ENCODE results near the gene NPAT. TPM values are rescaled to one million over a fixed set of nuclear protein-coding genes. Genes with fewer than 3 reads are reported as not detected.

The NPAT gene
- total RNA-seq, 1 experiment from 2014 or later = 16.6 TPM

DNA sequence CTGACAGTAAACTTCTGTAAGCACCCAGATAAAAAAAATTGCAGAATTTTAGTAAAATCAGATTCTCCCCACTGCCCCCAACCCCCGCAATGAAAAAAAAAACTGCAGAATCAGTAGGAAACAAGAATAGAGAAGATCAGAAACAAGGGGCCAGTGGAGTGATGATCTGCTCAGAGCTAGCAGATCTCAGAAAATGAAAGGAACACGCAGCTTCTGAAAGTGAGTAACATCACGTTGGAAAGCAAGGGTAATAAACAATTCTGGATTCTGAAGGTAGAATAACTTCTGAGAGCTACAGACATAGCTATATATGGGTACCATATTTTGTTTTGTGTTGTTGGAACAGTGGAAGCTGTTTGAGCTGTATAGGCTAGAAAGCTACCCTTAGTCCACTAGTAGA, 77.8 kb downstream of the NPAT start:
- intact Hi-C loops (cut with micrococcal nuclease; ENCODE audit: unreplicated experiment) = no loop called here
- no peak overlapping the region for H3K4me3 ChIP-seq (ENCODE audit: low read depth in 2 of 2, low read length in 2 of 2)
- no peaks in the 10 kb centered on the region for H3K4me1 ChIP-seq (ENCODE audit: control insufficient read depth, insufficient read depth, low read length)
- H3K27ac ChIP-seq (ENCODE audit: low read length) = no peak overlapping the region
- H3K27me3 ChIP-seq (ENCODE audit: control insufficient read depth, insufficient read depth, low read length) = no peaks in the 10 kb centered on the region
- in situ Hi-C loops (cut with HindIII; ENCODE audit: low pct_unique_long_range_greater_than_20kb, low sequenced_read_pairs) = no loop called here
- no peak for TF ChIP-seq TCF7L2 (IDR thresholded peaks at IDR 0.05; ENCODE audit: low read depth, low read length)
- TF ChIP-seq POLR2AphosphoS5 (IDR thresholded peaks at IDR 0.05; ENCODE audit: low read depth, low read length) = no peak
- TF ChIP-seq, protein P1, sequence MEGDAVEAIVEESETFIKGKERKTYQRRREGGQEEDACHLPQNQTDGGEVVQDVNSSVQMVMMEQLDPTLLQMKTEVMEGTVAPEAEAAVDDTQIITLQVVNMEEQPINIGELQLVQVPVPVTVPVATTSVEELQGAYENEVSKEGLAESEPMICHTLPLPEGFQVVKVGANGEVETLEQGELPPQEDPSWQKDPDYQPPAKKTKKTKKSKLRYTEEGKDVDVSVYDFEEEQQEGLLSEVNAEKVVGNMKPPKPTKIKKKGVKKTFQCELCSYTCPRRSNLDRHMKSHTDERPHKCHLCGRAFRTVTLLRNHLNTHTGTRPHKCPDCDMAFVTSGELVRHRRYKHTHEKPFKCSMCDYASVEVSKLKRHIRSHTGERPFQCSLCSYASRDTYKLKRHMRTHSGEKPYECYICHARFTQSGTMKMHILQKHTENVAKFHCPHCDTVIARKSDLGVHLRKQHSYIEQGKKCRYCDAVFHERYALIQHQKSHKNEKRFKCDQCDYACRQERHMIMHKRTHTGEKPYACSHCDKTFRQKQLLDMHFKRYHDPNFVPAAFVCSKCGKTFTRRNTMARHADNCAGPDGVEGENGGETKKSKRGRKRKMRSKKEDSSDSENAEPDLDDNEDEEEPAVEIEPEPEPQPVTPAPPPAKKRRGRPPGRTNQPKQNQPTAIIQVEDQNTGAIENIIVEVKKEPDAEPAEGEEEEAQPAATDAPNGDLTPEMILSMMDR (IDR thresholded peaks at IDR 0.05) = no peak
- TF ChIP-seq SIN3A (IDR thresholded peaks at IDR 0.05; ENCODE audit: borderline replicate concordance, insufficient read depth, low read depth, low read length) = no peak
- TF ChIP-seq, protein P2, sequence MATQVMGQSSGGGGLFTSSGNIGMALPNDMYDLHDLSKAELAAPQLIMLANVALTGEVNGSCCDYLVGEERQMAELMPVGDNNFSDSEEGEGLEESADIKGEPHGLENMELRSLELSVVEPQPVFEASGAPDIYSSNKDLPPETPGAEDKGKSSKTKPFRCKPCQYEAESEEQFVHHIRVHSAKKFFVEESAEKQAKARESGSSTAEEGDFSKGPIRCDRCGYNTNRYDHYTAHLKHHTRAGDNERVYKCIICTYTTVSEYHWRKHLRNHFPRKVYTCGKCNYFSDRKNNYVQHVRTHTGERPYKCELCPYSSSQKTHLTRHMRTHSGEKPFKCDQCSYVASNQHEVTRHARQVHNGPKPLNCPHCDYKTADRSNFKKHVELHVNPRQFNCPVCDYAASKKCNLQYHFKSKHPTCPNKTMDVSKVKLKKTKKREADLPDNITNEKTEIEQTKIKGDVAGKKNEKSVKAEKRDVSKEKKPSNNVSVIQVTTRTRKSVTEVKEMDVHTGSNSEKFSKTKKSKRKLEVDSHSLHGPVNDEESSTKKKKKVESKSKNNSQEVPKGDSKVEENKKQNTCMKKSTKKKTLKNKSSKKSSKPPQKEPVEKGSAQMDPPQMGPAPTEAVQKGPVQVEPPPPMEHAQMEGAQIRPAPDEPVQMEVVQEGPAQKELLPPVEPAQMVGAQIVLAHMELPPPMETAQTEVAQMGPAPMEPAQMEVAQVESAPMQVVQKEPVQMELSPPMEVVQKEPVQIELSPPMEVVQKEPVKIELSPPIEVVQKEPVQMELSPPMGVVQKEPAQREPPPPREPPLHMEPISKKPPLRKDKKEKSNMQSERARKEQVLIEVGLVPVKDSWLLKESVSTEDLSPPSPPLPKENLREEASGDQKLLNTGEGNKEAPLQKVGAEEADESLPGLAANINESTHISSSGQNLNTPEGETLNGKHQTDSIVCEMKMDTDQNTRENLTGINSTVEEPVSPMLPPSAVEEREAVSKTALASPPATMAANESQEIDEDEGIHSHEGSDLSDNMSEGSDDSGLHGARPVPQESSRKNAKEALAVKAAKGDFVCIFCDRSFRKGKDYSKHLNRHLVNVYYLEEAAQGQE (IDR thresholded peaks at IDR 0.05; ENCODE audit: insufficient read depth in 1 of 2, low read depth in 2 of 2, low read length in 1 of 2) = no peak
- POLR2A ChIA-PET = no interaction called here
- ATAC-seq = no peak
- BruUV-seq (replicated peaks) = no TSS peak
- peaks cover 51% of the 10 kb centered on the region for H3K36me3 ChIP-seq (ENCODE audit: control insufficient read depth, insufficient read depth, low read length)
- H3K9me3 ChIP-seq (ENCODE audit: control insufficient read depth, insufficient read depth, low read depth, low read length) = no peaks in the 10 kb centered on the region
- CTCF ChIA-PET = no interaction called here
- no peak for DNase-seq (ENCODE audit: low read depth, low spot score)

DNA sequence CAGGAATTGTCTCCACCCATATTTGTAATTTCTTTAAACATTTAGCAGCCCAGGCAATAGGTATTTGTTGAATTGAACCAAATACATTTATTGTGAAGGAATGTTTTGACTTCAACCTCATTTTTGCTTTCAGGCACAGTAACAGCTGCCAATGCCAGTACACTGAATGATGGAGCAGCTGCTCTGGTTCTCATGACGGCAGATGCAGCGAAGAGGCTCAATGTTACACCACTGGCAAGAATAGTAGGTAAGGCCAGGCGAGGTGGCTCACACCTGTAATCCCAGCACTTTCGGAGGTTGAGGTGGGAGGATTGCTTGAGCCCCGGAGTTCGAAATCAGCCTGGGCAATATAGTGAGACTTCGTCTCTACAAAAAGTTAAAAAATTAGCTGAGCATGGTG, 80.1 kb downstream of the NPAT start:
- no peak overlapping the region for H3K27ac ChIP-seq (ENCODE audit: low read length)
- POLR2A ChIA-PET = no interaction called here
- BruUV-seq (replicated peaks) = no TSS peak
- no peak overlapping the region for H3K4me3 ChIP-seq (ENCODE audit: low read depth in 2 of 2, low read length in 2 of 2)
- no peak for DNase-seq (ENCODE audit: low read depth, low spot score)
- no peaks in the 10 kb centered on the region for H3K9me3 ChIP-seq (ENCODE audit: control insufficient read depth, insufficient read depth, low read depth, low read length)
- intact Hi-C loops (cut with micrococcal nuclease; ENCODE audit: unreplicated experiment) = no loop called here
- in situ Hi-C loops (cut with HindIII; ENCODE audit: low pct_unique_long_range_greater_than_20kb, low sequenced_read_pairs) = no loop called here
- CTCF ChIA-PET = interaction anchor here (0.5 kb wide), 1 partner anchor 23 kb away, joined by 4 read pairs; no protein-coding TSS in a partner anchor
- no peak for ATAC-seq
- TF ChIP-seq TCF7L2 (IDR thresholded peaks at IDR 0.05; ENCODE audit: low read depth, low read length) = no peak
- no peak for TF ChIP-seq POLR2AphosphoS5 (IDR thresholded peaks at IDR 0.05; ENCODE audit: low read depth, low read length)
- H3K27me3 ChIP-seq (ENCODE audit: control insufficient read depth, insufficient read depth, low read length) = no peaks in the 10 kb centered on the region
- peaks cover 38% of the 10 kb centered on the region for H3K36me3 ChIP-seq (ENCODE audit: control insufficient read depth, insufficient read depth, low read length)
- H3K4me1 ChIP-seq (ENCODE audit: control insufficient read depth, insufficient read depth, low read length) = no peaks in the 10 kb centered on the region

DNA sequence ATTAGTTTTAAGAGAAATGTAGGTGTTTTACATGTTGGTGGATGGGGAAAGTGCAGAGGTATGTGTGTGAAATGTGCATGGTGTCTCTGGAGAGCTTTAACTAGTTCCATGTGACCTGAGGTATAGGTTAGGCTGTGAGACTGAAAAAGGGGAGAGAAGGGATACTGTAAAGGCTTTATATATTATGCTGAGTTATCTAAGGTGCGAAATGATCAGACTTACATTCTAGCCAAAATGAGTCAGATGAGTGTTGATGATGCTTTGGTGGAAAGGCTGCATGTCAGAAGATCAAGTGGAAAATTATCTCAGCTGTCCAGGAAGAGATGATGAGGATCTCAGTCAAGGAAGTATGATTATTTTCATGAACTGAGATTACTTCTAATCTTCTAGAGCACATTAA, 85.2 kb downstream of the NPAT start:
- no peak for TF ChIP-seq POLR2AphosphoS5 (IDR thresholded peaks at IDR 0.05; ENCODE audit: low read depth, low read length)
- TF ChIP-seq, protein P2 (IDR thresholded peaks at IDR 0.05; ENCODE audit: insufficient read depth in 1 of 2, low read depth in 2 of 2, low read length in 1 of 2) = no peak
- TF ChIP-seq SIN3A (IDR thresholded peaks at IDR 0.05; ENCODE audit: borderline replicate concordance, insufficient read depth, low read depth, low read length) = no peak
- TF ChIP-seq, protein P1 (IDR thresholded peaks at IDR 0.05) = no peak
- no peak for TF ChIP-seq TCF7L2 (IDR thresholded peaks at IDR 0.05; ENCODE audit: low read depth, low read length)
- DNase-seq (ENCODE audit: low read depth, low spot score) = no peak
- no peak for ATAC-seq
- H3K27me3 ChIP-seq (ENCODE audit: control insufficient read depth, insufficient read depth, low read length) = no peaks in the 10 kb centered on the region
- 0 out of 2 replicates have a peak, but pooled peaks cover 3% of the 10 kb centered on the region for H3K4me1 ChIP-seq (ENCODE audit: control insufficient read depth, insufficient read depth, low read length)
- in situ Hi-C loops (cut with HindIII; ENCODE audit: low pct_unique_long_range_greater_than_20kb, low sequenced_read_pairs) = no loop called here
- no peak overlapping the region for H3K4me3 ChIP-seq (ENCODE audit: low read depth in 2 of 2, low read length in 2 of 2)
- POLR2A ChIA-PET = no interaction called here
- H3K9me3 ChIP-seq (ENCODE audit: control insufficient read depth, insufficient read depth, low read depth, low read length) = no peaks in the 10 kb centered on the region
- BruUV-seq (replicated peaks) = TSS peak; percentile 49
- H3K36me3 ChIP-seq (ENCODE audit: control insufficient read depth, insufficient read depth, low read length) = peaks cover 16% of the 10 kb centered on the region
- intact Hi-C loops (cut with micrococcal nuclease; ENCODE audit: unreplicated experiment) = no loop called here
- CTCF ChIA-PET = no interaction called here
- no peak overlapping the region for H3K27ac ChIP-seq (ENCODE audit: low read length)

All from Panc1 (cell line).